AG04450 (cell line): ENCODE results near the gene GSE1. TPM values are rescaled to one million over a fixed set of nuclear protein-coding genes. Genes with fewer than 3 reads are reported as not detected.

Experiments used
- CTCF ChIA-PET: fragments of 300-600, 350-600 bp; formaldehyde crosslinking; extraction: SDS; loops from one replicate; lab custom pipeline; 2022; ENCODE audit warnings: antibody characterized with exemption, inconsistent platforms; lab: Charles Lee
- POLR2A ChIA-PET: fragments of 350-600 bp; formaldehyde crosslinking; extraction: SDS; loops from one replicate; lab custom pipeline; 2021; ENCODE audit warnings: antibody characterized with exemption, inconsistent platforms; lab: Yijun Ruan, JAX
- DNase-seq: peaks from one replicate; pipeline ENCODE4 v3.0.0-alpha.2; 2011; ENCODE audit warnings: low read depth, low spot score
- H3K27ac ChIP-seq: one replicate; pipeline ENCODE4 v1.5.1; 2012; ENCODE audit warnings: low read depth, low read length, control low read depth
- H3K27me3 ChIP-seq: one replicate; pipeline ENCODE4 v1.6.0; 2012; ENCODE audit warnings: low read length; ENCODE audit not compliant: control insufficient read depth, insufficient read depth
- H3K4me3 ChIP-seq: 2 replicates; pipeline ENCODE4 v1.5.1; 2011; ENCODE audit warnings: mild to moderate bottlenecking, low read depth, low read length, control low read depth
- H3K9me3 ChIP-seq: 2 replicates; pipeline ENCODE4 v1.5.1; 2012; ENCODE audit warnings: low read length; ENCODE audit not compliant: control insufficient read depth, insufficient read depth
- polyA plus RNA-seq: library from polyadenylated mRNA; depleted of rRNA; stranded (reverse); fragments of >200 nt; gene quantifications from 2 replicates; pipeline ENCODE4 v1.2.3, GENCODE V29; 2011
- TF ChIP-seq, protein P1 (sequence below): IDR thresholded peaks from 2 replicates; pipeline ENCODE4 v1.5.1; 2011; ENCODE audit warnings: low read depth, low read length, control low read depth, inconsistent platforms

Gene GSE1
- polyA plus RNA-seq, 1 experiment, result 18.2 TPM

DNA sequence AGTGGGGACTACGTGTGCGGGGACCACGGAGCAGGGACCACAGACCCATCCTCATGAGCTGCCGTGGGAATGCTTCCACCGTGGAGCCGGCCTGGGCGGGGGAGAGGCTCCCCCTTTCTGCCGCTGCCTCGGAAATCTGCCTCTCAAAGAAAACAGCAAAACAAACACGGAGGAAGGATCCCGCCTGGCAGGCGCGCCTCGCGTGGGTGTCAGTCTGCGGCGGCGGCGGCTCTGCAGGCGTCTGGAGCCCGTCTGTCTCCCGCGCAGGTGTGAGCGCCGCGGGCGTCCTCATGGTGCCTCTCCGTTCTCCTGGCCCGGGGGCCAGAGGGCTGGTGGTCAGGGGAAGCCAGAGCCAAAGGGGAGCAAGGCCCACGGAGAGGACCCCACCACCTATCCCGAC lies 27.5 kb downstream of the GSE1 start:
- TF ChIP-seq, protein P1, sequence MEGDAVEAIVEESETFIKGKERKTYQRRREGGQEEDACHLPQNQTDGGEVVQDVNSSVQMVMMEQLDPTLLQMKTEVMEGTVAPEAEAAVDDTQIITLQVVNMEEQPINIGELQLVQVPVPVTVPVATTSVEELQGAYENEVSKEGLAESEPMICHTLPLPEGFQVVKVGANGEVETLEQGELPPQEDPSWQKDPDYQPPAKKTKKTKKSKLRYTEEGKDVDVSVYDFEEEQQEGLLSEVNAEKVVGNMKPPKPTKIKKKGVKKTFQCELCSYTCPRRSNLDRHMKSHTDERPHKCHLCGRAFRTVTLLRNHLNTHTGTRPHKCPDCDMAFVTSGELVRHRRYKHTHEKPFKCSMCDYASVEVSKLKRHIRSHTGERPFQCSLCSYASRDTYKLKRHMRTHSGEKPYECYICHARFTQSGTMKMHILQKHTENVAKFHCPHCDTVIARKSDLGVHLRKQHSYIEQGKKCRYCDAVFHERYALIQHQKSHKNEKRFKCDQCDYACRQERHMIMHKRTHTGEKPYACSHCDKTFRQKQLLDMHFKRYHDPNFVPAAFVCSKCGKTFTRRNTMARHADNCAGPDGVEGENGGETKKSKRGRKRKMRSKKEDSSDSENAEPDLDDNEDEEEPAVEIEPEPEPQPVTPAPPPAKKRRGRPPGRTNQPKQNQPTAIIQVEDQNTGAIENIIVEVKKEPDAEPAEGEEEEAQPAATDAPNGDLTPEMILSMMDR, result no peak
- H3K4me3 ChIP-seq, result no peak overlapping the region
- POLR2A ChIA-PET, result no interaction called here
- no peaks in the 10 kb centered on the region for H3K27me3 ChIP-seq
- DNase-seq, result no peak
- no peaks in the 10 kb centered on the region; the same call in 1 of the 2 replicates for H3K9me3 ChIP-seq
- CTCF ChIA-PET, result no interaction called here
- H3K27ac ChIP-seq, result no peak overlapping the region

DNA sequence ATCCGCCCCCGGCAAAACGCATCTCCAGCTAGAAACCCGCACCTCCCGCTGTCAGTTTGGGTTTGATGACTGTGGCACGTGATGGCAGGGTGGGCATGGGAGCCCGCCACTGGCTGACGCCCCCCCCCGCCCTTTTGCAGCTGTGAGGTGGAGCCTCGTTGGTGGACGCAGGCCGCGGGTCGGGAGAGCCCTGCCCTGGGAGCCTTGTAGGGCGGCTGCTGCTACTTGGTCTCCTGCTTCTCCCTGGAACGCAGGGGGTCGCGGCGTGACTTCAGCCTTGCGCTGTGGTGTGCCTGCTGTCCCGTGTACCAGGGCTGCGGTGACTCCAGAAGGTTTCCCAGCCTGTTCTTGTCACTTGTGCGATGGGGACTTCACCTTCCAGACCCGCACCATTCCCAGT lies 28.2 kb downstream of the GSE1 start:
- no peaks in the 10 kb centered on the region for H3K27me3 ChIP-seq
- H3K4me3 ChIP-seq, result no peak overlapping the region
- CTCF ChIA-PET, result no interaction called here
- no peak overlapping the region for H3K27ac ChIP-seq
- TF ChIP-seq, protein P1, result no peak
- no peak for DNase-seq
- H3K9me3 ChIP-seq, result no peaks in the 10 kb centered on the region; the same call in 1 of the 2 replicates
- POLR2A ChIA-PET, result interaction anchor here (0.6 kb wide), 1 partner anchor 159 kb away, joined by 3 read pairs; no protein-coding TSS in a partner anchor

DNA sequence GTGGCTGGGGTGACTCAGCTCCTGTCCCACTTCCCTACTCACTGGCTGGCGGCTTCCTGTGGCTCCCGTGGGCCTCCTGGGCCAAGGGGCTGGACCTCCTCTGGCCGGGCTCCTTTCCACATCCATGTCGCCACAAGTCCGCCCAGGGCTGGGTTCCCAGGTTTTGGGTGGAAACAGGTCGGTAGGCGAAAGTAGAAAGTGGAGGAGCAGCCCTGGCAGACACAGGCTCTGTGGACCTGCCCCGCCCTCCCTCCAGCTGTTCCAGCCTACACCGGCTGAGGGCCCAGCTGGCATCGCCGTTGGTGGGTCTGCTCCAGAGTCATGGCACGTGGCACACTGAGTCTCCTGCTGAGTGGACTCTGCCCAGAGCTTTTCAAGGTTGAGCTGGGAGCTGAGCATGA lies 28.7 kb downstream of the GSE1 start:
- POLR2A ChIA-PET, result interaction anchor here (0.6 kb wide), 1 partner anchor 158 kb away, joined by 3 read pairs; no protein-coding TSS in a partner anchor

DNA sequence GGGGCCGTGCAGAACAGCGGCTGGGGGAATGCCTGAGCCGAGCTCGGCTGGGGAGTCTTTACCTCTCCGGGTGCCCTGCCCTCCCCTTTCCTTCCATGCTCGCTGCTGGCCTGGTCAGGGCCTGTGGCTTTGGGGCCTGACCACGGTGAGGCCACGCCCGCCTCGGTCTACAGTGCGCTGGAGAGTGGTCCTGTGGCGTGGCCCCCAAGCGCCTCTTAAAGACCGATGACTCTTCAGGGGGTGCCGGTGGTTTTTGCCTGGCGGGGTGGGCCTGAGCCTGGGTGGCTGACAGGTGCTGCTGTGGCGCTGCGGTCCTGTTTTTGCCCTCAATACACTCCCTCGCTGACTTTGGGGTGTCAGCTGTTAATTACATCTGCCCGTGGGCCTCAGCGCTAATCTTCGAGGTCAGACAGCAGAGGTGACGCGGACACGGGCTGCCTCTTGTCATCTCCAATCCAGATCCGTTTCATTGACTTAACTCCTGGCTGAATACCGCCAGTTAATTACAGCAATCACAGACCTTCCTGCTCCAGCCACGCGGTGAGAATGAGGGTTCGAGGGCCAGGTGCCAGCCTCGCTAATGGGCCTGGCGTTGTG lies 29.7 kb downstream of the GSE1 start:
- DNase-seq, result no peak
- TF ChIP-seq, protein P1, result no peak
- POLR2A ChIA-PET, result no interaction called here

More for the DNA sequence above, 28.7 kb downstream of the GSE1 start:
- H3K27ac ChIP-seq, result no peak overlapping the region
- H3K27me3 ChIP-seq, result no peaks in the 10 kb centered on the region
- no peak overlapping the region for H3K4me3 ChIP-seq
- TF ChIP-seq, protein P1, result no peak
- DNase-seq, result no peak
- CTCF ChIA-PET, result no interaction called here
- H3K9me3 ChIP-seq, result no peaks in the 10 kb centered on the region; the same call in 1 of the 2 replicates

DNA sequence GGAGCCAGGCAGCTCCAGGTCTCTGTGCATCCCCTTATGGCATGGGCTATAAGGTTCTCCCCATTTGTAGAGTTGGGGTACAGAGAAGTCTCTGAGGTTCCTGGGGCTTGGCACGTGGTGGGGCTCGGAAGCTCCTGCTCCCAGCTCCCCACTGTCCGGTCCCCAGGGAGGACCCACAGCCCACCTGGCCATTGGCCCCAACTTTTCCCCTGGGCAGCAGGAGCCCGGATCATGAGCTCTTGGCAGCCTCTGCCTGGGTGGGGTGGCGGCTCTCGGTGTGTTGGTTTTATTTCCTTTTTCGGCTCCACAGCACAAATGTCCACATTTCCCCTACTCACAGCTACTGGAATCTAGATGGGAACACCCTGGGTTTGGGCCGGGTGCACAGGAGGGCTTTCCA lies 30.5 kb downstream of the GSE1 start:
- H3K27me3 ChIP-seq, result no peaks in the 10 kb centered on the region
- no peak overlapping the region for H3K4me3 ChIP-seq
- no peaks in the 10 kb centered on the region for H3K9me3 ChIP-seq
- ChIA-PET POLR2A (no interaction called here), CTCF (interaction anchor here (1.0 kb wide), 1 partner anchor 27 kb away, joined by 3 read pairs; no protein-coding TSS in a partner anchor)
- TF ChIP-seq, protein P1, result no peak
- no peak overlapping the region for H3K27ac ChIP-seq
- no peak for DNase-seq

More for the DNA sequence above, 29.7 kb downstream of the GSE1 start:
- CTCF ChIA-PET, result interaction anchor here (1.0 kb wide), 1 partner anchor 26 kb away, joined by 3 read pairs; no protein-coding TSS in a partner anchor
- Histone ChIP-seq H3K4me3 (no peak overlapping the region), H3K27ac (no peak overlapping the region), H3K9me3 (no peaks in the 10 kb centered on the region), H3K27me3 (no peaks in the 10 kb centered on the region)
